ENCODE measurements around the gene EEF1A2. TPM values are rescaled to one million over a fixed set of nuclear protein-coding genes. Genes with fewer than 3 reads are reported as not detected.

The EEF1A2 gene
- 0.43 and 0.79 TPM in 2 replicates for total RNA-seq

DNA sequence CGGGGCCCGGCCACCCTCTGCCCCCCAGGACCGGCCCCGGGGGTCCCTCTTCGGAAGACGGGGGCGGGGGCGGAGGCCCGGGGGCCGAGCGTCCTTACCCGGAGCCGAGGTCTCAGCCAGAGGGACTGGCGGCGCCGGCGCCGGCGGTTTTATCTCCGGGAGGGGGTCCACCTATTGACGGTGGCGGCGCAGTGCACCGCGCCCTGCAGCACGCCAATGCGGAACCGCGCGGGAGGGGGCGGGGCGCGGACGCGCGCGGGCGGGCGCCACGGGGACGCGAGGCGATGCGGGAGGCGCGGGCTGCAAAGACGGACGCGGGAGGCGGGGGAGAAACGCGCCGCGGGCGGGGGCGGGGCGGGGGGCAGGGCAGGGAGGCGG is at the start of gene EEF1A2:
EEF1A2 (minus strand) TSS at position 124 of the 378 bp plus-strand sequence. CDS start 1,320 bp downstream, outside the sequence.

DNA sequence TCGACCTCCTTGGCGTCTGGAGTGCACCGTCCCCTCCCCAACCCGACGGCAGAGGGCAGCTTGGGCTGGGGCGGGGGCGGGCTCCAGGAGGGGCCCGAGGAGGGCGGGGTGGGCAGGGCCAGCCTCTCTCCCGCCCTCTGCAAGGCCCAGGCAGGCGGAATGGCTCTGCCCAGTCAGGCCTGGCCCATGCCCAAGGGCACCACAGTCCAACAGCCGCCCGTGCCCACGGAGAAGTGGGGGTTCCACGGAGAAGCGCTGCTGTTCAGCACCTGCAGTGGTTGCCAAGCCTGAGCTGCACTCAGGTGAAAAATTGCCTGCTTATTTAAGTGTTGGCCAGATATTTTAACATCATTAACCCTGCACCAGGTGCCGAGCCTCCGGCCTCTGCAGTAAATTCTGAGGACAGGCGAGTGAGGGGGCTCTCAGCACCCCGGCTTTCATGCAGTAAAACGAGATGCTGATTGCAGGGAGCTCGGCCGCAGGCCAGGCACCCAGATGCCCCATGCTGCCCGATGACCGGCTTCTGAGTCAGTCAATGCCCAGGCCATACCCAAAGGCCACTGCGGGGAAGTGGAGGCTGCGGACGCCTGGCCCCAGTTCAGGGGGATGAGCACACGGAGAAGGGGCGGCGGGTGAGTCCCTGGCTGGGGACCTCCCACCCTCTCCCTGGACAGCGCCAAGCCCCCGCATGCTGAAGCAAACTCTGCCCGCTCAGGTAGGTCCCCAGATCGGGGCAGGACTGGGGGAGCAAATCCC is 49.0 kb upstream of the EEF1A2 start, which contains the start of gene SRMS:
SRMS (minus strand) TSS at position 25 of the 756 bp plus-strand sequence. CDS start 286 bp downstream, outside the sequence.

DNA sequence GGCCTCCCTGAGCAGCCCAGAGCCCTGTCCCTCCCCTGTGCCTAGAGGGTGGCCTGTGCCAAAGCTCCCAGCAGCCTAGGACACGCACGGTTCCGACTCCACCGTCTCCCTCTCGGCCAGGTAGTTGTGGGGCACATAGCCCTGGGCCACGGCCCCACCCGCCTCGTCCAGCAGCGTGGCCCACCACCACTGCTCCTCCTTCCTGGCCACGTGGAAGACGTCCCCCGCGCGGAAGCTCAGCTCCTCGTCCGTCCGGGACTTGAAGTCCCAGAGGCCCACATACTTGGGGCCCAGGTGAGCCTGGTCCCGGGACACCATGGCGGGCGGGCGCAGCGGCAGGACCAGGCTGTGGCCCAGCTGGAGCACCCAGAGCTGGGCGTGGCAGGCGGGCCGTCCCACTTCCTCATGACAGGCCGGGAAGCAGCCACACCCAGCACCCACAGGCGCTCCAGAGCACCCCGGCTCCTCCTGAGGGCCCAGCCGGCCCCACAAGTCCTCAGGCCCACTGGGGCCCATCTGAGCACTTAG is 38.2 kb upstream of the EEF1A2 start, which contains the start of gene PTK6:
PTK6 (minus strand) TSS at position 380 of the 528 bp plus-strand sequence; CDS start at position 318, 62 bp downstream.

DNA sequence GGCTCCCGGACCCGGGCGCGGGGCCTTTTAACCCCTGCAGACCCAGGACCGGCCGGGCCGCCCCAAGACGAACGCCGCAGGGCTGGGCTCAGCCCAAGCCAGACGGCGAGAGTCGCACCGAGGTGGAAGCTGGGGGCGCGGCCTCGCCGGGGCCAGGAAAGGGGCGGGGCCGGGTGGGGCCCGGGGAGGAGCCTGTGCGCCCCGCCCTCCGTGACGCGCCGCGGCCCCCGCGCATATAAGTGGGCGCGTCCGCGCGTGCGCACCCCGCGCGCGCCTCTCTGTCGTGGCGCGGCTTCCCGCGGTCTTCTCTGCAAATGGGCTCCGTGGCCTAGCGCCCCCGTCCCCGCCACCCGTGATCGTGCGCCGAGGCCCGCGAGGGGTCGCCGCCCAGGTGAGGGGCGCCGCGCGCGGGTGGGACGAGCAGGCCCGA is 21.6 kb upstream of the EEF1A2 start, which contains the start of gene PPDPF:
PPDPF (plus strand) TSS at position 262 of the 430 bp plus-strand sequence. CDS start 544 bp downstream, outside the sequence.

DNA sequence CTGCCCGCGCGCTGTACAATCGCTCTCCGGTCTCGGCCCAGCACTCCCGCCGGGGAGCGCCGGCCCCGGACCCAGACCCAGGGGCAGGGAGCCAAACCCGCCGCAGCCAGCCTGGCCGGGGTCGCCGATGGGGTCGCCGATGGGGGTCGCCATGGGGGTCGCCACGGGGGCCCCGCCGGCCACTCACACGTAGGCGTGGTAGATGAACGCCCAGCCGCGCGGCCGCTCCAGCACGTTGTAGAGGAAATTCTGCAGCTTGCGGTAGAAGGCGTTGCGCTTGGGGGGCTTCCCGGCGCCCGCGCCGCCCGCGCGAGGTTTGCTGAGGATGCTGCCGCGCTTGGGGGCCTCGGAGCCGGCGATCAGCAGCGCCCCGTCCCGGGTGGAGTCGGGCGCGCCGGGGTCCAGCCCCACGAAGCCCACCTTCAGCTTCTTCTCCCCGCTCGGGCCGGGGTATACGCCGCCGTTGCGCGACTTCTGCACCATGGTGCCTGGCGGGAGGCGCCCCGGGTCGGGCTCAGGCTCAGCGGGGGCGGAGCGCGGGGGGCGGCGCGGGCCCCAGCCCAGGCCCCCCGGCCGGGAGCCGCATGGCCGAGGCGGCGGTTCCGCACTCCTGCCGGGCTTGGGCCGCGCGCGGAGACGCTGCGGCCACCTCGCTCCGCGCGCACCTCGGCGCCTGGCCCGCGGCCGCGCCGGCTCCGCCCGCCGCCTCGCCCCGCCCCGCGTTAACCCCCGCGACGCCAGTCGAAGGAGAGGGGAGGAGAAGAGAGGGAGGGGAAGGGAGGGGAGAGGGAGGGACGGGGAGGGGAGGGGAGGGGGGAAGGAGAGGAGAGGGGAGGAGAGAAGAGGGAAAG is 26.7 kb downstream of the EEF1A2 start, which contains the start of gene KCNQ2:
KCNQ2 (minus strand) TSS at position 675 of the 851 bp plus-strand sequence; CDS start at position 483, 192 bp downstream.

Other genes with a start within 250 kb of the EEF1A2 start
- not detected in 2 replicates for gene NKAIN4, start 244.6 kb downstream of the EEF1A2 start, total RNA-seq
- gene ARFGAP1, start 226.3 kb downstream of the EEF1A2 start, total RNA-seq, result 61.4 and 64.8 TPM in 2 replicates
- under 0.01 TPM in 1 of 2 replicates, not detected in the other for gene COL20A1, start 205.9 kb downstream of the EEF1A2 start, total RNA-seq
- not detected in 2 replicates for gene CHRNA4, start 137.7 kb downstream of the EEF1A2 start, total RNA-seq
- gene KCNQ2, start 26.4 kb downstream of the EEF1A2 start, total RNA-seq, result not detected in 2 replicates
- gene PPDPF, start 21.7 kb upstream of the EEF1A2 start, total RNA-seq, result 14.9 and 23.5 TPM in 2 replicates
- gene PTK6, start 38.3 kb upstream of the EEF1A2 start, total RNA-seq, result 0.09 and 0.16 TPM in 2 replicates
- gene SRMS, start 48.7 kb upstream of the EEF1A2 start, total RNA-seq, result not detected in 2 replicates
- gene FNDC11, start 55.1 kb upstream of the EEF1A2 start, total RNA-seq, result 0.60 and 0.95 TPM in 2 replicates
- gene HELZ2, start 75.2 kb upstream of the EEF1A2 start, total RNA-seq, result 36.8 and 38.1 TPM in 2 replicates
- 6.0 and 6.5 TPM in 2 replicates for gene GMEB2, start 128.0 kb upstream of the EEF1A2 start, total RNA-seq
- gene STMN3, start 154.3 kb upstream of the EEF1A2 start, total RNA-seq, result 7.2 and 11.7 TPM in 2 replicates
- 7.7 and 9.9 TPM in 2 replicates for gene RTEL1, start 159.2 kb upstream of the EEF1A2 start, total RNA-seq
- gene TNFRSF6B, start 197.6 kb upstream of the EEF1A2 start, total RNA-seq, result 0.52 and 18.1 TPM in 2 replicates
- 36.7 and 63.4 TPM in 2 replicates for gene ARFRP1, start 208.9 kb upstream of the EEF1A2 start, total RNA-seq
- gene ZGPAT, start 209.0 kb upstream of the EEF1A2 start, total RNA-seq, result 18.4 and 25.1 TPM in 2 replicates
- 2.4 and 3.0 TPM in 2 replicates for gene LIME1, start 237.6 kb upstream of the EEF1A2 start, total RNA-seq
- 17.7 and 18.8 TPM in 2 replicates for gene SLC2A4RG, start 240.7 kb upstream of the EEF1A2 start, total RNA-seq

Measured in bronchial smooth muscle cell (primary cell).